GM12878 (cell line): ENCODE measurements around the gene MED19. TPM values are rescaled to one million over a fixed set of nuclear protein-coding genes. Genes with fewer than 3 reads are reported as not detected.

ENCODE experiments used
- ATAC-seq: fragments of 200-7000 bp; cut with Tn5 transposase; 3 replicates; pipeline ENCODE4 v1.9.1; 2020; ENCODE audit warnings: mild to moderate bottlenecking, moderate library complexity
- BruUV-seq: library from RNA; stranded (reverse); fragments of 400-500 nt; replicated peaks from 2 replicates; lab custom pipeline; 2021; lab: Mats Ljungman, UMichigan
- CTCF ChIA-PET: fragments of 300-600 bp; sonication (Branson Sonifier 250); formaldehyde crosslinking; extraction: SDS; loops from one replicate; lab custom pipeline; 2021; ENCODE audit warnings: inconsistent platforms; lab: Yijun Ruan, JAX
- POLR2A ChIA-PET: fragments of 350-600 bp; formaldehyde crosslinking; extraction: SDS; loops from one replicate; lab custom pipeline; 2021; ENCODE audit warnings: inconsistent platforms; lab: Charles Lee
- RAD21 ChIA-PET: fragments of 300-600 bp; sonication (Branson Sonifier 250); formaldehyde crosslinking; loops from one replicate; lab custom pipeline; 2023; ENCODE audit warnings: antibody characterized with exemption; ENCODE audit not compliant: unreplicated experiment; lab: Charles Lee
- SMC1A ChIA-PET: fragments of 300-600 bp; sonication (Branson Sonifier 250); formaldehyde crosslinking; loops from one replicate; lab custom pipeline; 2023; ENCODE audit not compliant: unreplicated experiment, uncharacterized antibody; lab: Charles Lee
- DNase-seq: peaks from one replicate; pipeline ENCODE4 v3.0.0-alpha.2; 2011; ENCODE audit warnings: low read depth, low spot score
- FAIRE-seq: peaks from 3 replicates; lab custom pipeline; 2011; peaks lifted over from hg19 to GRCh38; lab: Jason Lieb, UNC
- H2AFZ ChIP-seq: 2 replicates; pipeline ENCODE4 v1.6.0; 2011; ENCODE audit warnings: low read depth, low read length, control low read depth; ENCODE audit not compliant: control insufficient read depth
- H3K27ac ChIP-seq: 2 replicates; pipeline ENCODE4 v1.5.1; 2011; ENCODE audit warnings: control low read depth; ENCODE audit not compliant: control insufficient read depth, insufficient read depth
- H3K27me3 ChIP-seq, 2 experiments: replicated peaks in 1 of 2; 2 replicates each; pipeline versions ENCODE4 v1.6.0 to v1.6.1; 2011; ENCODE audit warnings: low read length in 1 of 2; ENCODE audit not compliant: control insufficient read depth in 2 of 2, insufficient read depth in 2 of 2
- H3K36me3 ChIP-seq, 2 experiments: 2 replicates each; pipeline ENCODE4 v1.5.1; 2011; ENCODE audit warnings: low read length in 1 of 2; ENCODE audit not compliant: control insufficient read depth in 2 of 2, insufficient read depth in 2 of 2
- H3K4me1 ChIP-seq: 2 replicates; pipeline ENCODE4 v1.6.1; 2011; ENCODE audit warnings: mild to moderate bottlenecking, low read length, moderate library complexity, mixed read lengths; ENCODE audit not compliant: control insufficient read depth, insufficient read depth
- H3K4me2 ChIP-seq: 2 replicates; pipeline ENCODE4 v1.6.0; 2011; ENCODE audit warnings: control low read depth; ENCODE audit not compliant: control insufficient read depth, insufficient read depth
- H3K4me3 ChIP-seq: fragments of 200-600 bp; sonication (generic); 2 replicates; pipeline ENCODE4 v1.5.1; 2016
- H3K79me2 ChIP-seq: 2 replicates; pipeline ENCODE4 v1.6.0; 2011; ENCODE audit warnings: low read length; ENCODE audit not compliant: control insufficient read depth, insufficient read depth
- H3K9ac ChIP-seq: 2 replicates; pipeline ENCODE4 v1.8.0; 2011; ENCODE audit warnings: low read length, control low read depth, mixed read lengths; ENCODE audit not compliant: control insufficient read depth, insufficient read depth
- H3K9me3 ChIP-seq: replicated peaks from 3 replicates; pipeline ENCODE4 v1.5.1; 2011; ENCODE audit warnings: mild to moderate bottlenecking, low read length; ENCODE audit not compliant: control insufficient read depth, insufficient read depth
- H4K20me1 ChIP-seq: 2 replicates; pipeline ENCODE4 v1.6.0; 2011; ENCODE audit not compliant: control insufficient read depth, insufficient read depth
- FOXM1 ChIP-seq: IDR thresholded peaks from 2 replicates; pipeline ENCODE4 v1.6.1; 2012; ENCODE audit warnings: low read depth, mild to moderate bottlenecking, inconsistent platforms, low read length, moderate library complexity
- KDM1A ChIP-seq: fragments of 200-600 bp; sonication (generic); IDR thresholded peaks from 2 replicates; pipeline ENCODE4 v1.6.1; 2016; ENCODE audit warnings: borderline replicate concordance
- PML ChIP-seq: IDR thresholded peaks from 2 replicates; pipeline ENCODE4 v1.6.1; 2012; ENCODE audit warnings: low read length, inconsistent platforms
- RAD51 ChIP-seq: fragments of 450-650 bp; IDR thresholded peaks from 2 replicates; pipeline ENCODE4 v1.6.1; 2016; ENCODE audit warnings: moderate library complexity, mild to moderate bottlenecking, inconsistent platforms
- RUNX3 ChIP-seq: IDR thresholded peaks from 2 replicates; pipeline ENCODE4 v1.6.1; 2012; ENCODE audit warnings: low read length, inconsistent platforms
- YBX1 ChIP-seq: fragments of 450-650 bp; IDR thresholded peaks from 2 replicates; pipeline ENCODE4 v1.6.1; 2016; ENCODE audit warnings: antibody characterized with exemption
- WGBS: methylation state at CpG from one replicate; pipeline ENCODE4 v1.1.6; 2016; ENCODE audit warnings: low lambda C conversion rate; ENCODE audit not compliant: insufficient replicate concordance, insufficient coverage; ENCODE audit errors: missing lambda C conversion rate; 5-methylcytosine and 5-hydroxymethylcytosine counted together
- in situ Hi-C: fragments of 300-500 bp; cut with MboI; formaldehyde crosslinking; loops from 9 replicates; pipeline ENCODE4 v1.14.3; 2018; ENCODE audit warnings: mixed read lengths
- intact Hi-C: fragments of 100-400 bp; cut with micrococcal nuclease; formaldehyde crosslinking; loops from one replicate; pipeline ENCODE4 v1.14.2; 2022; ENCODE audit not compliant: unreplicated experiment
- polyA plus RNA-seq, 11 experiments: library from polyadenylated mRNA; depleted of rRNA in 4 of 11; unstranded in 6 of 11; stranded (reverse) in 5 of 11; fragments of >200 nt; fragmentation: Nextera tagmentation in 4 of 11; fragmentation: Illumina TruSeq in 1 of 11; extraction: Ambion mirVana in 4 of 11; extraction: Trizol in 1 of 11; gene quantifications; 1 replicate in 1 of 11; 2 replicates in 10 of 11; pipeline versions ENCODE4 v1.2.1 to v1.2.3, GENCODE V29; 2011 to 2016; ENCODE audit warnings: inconsistent platforms in 2 of 11, missing spikeins in 2 of 11, low read depth in 1 of 11
- total RNA-seq, 4 experiments: library from RNA; depleted of rRNA in 3 of 4; stranded (reverse); fragments of >200 nt in 3 of 4; fragmentation: Illumina TruSeq in 1 of 4; extraction: Trizol in 1 of 4; gene quantifications; 2 replicates each; pipeline versions ENCODE4 v1.2.1 to v1.2.3, GENCODE V29; 2013 to 2021
- TF ChIP-seq, protein P1 (sequence below): fragments of 150-350 bp; IDR thresholded peaks from 2 replicates; pipeline ENCODE4 v1.6.1; 2014; ENCODE audit warnings: mild to moderate bottlenecking, low read depth, low read length
- TF ChIP-seq, protein P2 (sequence below): IDR thresholded peaks from 2 replicates; pipeline ENCODE4 v1.6.1; 2011; ENCODE audit warnings: mild to moderate bottlenecking, low read depth, low read length, moderate library complexity; ENCODE audit not compliant: insufficient replicate concordance

MED19 gene
- total and polyA plus RNA-seq, 10 of the 15 experiments (the other 5 are each of a cell fraction or from before 2014, with no cell fraction given): 4.9 to 28.2 (median 17.3) TPM

DNA sequence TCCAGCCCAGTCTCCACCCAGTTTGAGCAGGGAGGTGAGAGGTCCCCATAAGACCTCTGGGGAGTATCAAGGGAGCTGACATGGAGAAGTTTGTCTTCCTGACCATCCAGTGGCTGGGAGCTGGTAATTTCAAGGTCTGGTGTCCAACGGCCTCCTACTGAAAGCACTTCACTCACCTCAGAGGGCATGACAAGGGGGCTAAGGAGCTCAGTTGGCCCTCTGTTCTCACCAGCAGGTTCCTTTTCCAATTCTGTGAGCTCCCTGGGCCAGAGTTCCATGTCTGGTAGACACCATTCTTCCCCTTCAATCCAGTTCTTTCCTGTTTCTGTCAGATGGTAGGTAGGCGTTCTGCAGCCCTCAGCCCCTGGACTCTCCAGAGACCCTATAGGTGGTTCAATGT is 32.3 kb upstream of the MED19 start:
- Histone ChIP-seq H3K4me2 (no peak overlapping the region), H2AFZ (no peak overlapping the region), H3K4me3 (no peak overlapping the region), H3K9me3 (no peaks in the 10 kb centered on the region), H3K27me3 (no peaks in the 10 kb centered on the region), H3K79me2 (peaks cover 21% of the 10 kb centered on the region), H3K27ac (no peak overlapping the region), H4K20me1 (no peaks in the 10 kb centered on the region), H3K9ac (no peak overlapping the region), H3K36me3 (peaks cover 12 to 17% of the 10 kb centered on the region in 2 experiments), H3K4me1 (no peaks in the 10 kb centered on the region)
- BruUV-seq: no TSS peak
- ChIA-PET POLR2A (interaction anchor here (0.8 to 6.4 kb wide), 2 partner anchors 16 to 31 kb away, joined by 4 to 63 read pairs; partner anchors contain the start of gene CTNND1), CTCF (interaction anchor here (0.5 to 12.2 kb wide), 3 partner anchors 11 to 324 kb away, joined by 3 to 227 read pairs (median 4); no protein-coding TSS in a partner anchor), RAD21 (interaction anchor here (1.0 to 1.5 kb wide), 2 partner anchors 20 to 30 kb away, joined by 3 read pairs; no protein-coding TSS in a partner anchor), SMC1A (interaction anchor here (0.8 to 8.3 kb wide), 7 partner anchors 13 to 82 kb away, joined by 3 to 83 read pairs (median 4); partner anchors contain the start of gene CTNND1)
- TF ChIP-seq YBX1 (no peak), RAD51 (no peak)
- TF ChIP-seq, protein P1, sequence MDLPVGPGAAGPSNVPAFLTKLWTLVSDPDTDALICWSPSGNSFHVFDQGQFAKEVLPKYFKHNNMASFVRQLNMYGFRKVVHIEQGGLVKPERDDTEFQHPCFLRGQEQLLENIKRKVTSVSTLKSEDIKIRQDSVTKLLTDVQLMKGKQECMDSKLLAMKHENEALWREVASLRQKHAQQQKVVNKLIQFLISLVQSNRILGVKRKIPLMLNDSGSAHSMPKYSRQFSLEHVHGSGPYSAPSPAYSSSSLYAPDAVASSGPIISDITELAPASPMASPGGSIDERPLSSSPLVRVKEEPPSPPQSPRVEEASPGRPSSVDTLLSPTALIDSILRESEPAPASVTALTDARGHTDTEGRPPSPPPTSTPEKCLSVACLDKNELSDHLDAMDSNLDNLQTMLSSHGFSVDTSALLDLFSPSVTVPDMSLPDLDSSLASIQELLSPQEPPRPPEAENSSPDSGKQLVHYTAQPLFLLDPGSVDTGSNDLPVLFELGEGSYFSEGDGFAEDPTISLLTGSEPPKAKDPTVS: no peak
- in situ Hi-C loops (no loop called here), intact Hi-C loops (no loop called here)
- WGBS: 27% methylated on average over 2 of the region's 2 CpGs
- no peak for DNase-seq
- FAIRE-seq: no peak
- no peak for ATAC-seq

DNA sequence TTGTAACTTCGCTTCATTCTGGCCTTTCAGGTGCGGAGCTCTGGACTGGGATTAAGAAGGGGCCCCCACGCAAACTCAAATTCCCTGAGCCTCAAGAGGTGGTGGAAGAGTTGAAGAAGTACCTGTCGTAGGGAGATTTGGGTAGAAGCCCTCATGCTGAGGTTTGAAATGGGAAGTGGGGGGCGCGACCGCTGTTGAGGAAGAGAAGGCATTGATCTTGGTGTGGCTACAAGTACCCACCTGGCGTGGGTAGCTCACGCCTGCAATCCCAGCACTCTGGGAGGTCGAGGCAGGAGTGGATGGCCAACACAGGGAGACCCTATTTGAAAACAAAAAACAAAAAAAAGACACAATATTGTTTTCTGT is 30.1 kb upstream of the MED19 start:
- H3K36me3 ChIP-seq: peaks cover 20 to 27% of the 10 kb centered on the region in 2 experiments
- BruUV-seq: TSS peak; percentile 79
- intact Hi-C loops: loop anchor here (2.0 kb wide), 1 partner anchor 19 kb away; the partner anchor contains the start of gene CTNND1

More for the DNA sequence above, 30.1 kb upstream of the MED19 start:
- FAIRE-seq (no peak), ATAC-seq (no peak), DNase-seq (no peak)
- no peaks in the 10 kb centered on the region for H4K20me1 ChIP-seq
- peak overlapping the region; percentile 96 for H3K27ac ChIP-seq
- in situ Hi-C loops: no loop called here
- H3K4me1 ChIP-seq: no peaks in the 10 kb centered on the region
- peaks cover 21% of the 10 kb centered on the region for H3K79me2 ChIP-seq
- no peak for TF ChIP-seq PML
- 0 out of 2 replicates have a peak, but pooled peaks have one; percentile 10 for TF ChIP-seq RUNX3
- TF ChIP-seq, protein P2, sequence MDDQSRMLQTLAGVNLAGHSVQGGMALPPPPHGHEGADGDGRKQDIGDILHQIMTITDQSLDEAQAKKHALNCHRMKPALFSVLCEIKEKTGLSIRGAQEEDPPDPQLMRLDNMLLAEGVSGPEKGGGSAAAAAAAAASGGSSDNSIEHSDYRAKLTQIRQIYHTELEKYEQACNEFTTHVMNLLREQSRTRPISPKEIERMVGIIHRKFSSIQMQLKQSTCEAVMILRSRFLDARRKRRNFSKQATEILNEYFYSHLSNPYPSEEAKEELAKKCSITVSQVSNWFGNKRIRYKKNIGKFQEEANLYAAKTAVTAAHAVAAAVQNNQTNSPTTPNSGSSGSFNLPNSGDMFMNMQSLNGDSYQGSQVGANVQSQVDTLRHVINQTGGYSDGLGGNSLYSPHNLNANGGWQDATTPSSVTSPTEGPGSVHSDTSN: no peak
- 0 out of 2 replicates have a peak, but pooled peaks have one; percentile 2 for TF ChIP-seq FOXM1
- no peak for TF ChIP-seq KDM1A
- H3K27me3 ChIP-seq: no peaks in the 10 kb centered on the region
- H3K9ac ChIP-seq: peak overlapping the region; percentile 98
- peak overlapping the region; percentile 95 for H3K4me3 ChIP-seq
- no peaks in the 10 kb centered on the region for H3K9me3 ChIP-seq
- POLR2A ChIA-PET: interaction anchor here (0.6 to 6.4 kb wide), 14 partner anchors 10 to 263 kb away, joined by 3 to 63 read pairs (median 6); partner anchors contain the start of genes CTNND1, MED19, TMX2 and ZDHHC5
- no peak overlapping the region; the same call in 1 of the 2 replicates for H2AFZ ChIP-seq
- RAD21 ChIA-PET: interaction anchor here (1.1 to 2.4 kb wide), 8 partner anchors 16 to 101 kb away, joined by 3 to 24 read pairs (median 4); partner anchors contain the start of gene MED19
- peak overlapping the region; percentile 80 for H3K4me2 ChIP-seq
- SMC1A ChIA-PET: interaction anchor here (1.1 to 8.3 kb wide), 12 partner anchors 10 to 101 kb away, joined by 3 to 83 read pairs (median 6); partner anchors contain the start of gene BTBD18
- WGBS: 1% methylated on average over 10 of the region's 10 CpGs
- CTCF ChIA-PET: interaction anchor here (0.7 to 12.2 kb wide), 9 partner anchors 8 to 781 kb away, joined by 3 to 227 read pairs (median 3); partner anchors contain the start of gene BTBD18
